GM10266 (cell line): ENCODE data around the gene PALLD.

Experiments used
- DNase-seq: peaks from one replicate; pipeline ENCODE4 v3.0.0; 2012; ENCODE audit errors: extremely low spot score
- TF ChIP-seq, protein P1 (sequence below): IDR thresholded peaks from 2 replicates; pipeline ENCODE4 v1.5.1; 2012; ENCODE audit warnings: mild to moderate bottlenecking, low read depth; ENCODE audit not compliant: control insufficient read depth, insufficient read depth; ENCODE audit errors: missing control alignments

Gene PALLD

DNA sequence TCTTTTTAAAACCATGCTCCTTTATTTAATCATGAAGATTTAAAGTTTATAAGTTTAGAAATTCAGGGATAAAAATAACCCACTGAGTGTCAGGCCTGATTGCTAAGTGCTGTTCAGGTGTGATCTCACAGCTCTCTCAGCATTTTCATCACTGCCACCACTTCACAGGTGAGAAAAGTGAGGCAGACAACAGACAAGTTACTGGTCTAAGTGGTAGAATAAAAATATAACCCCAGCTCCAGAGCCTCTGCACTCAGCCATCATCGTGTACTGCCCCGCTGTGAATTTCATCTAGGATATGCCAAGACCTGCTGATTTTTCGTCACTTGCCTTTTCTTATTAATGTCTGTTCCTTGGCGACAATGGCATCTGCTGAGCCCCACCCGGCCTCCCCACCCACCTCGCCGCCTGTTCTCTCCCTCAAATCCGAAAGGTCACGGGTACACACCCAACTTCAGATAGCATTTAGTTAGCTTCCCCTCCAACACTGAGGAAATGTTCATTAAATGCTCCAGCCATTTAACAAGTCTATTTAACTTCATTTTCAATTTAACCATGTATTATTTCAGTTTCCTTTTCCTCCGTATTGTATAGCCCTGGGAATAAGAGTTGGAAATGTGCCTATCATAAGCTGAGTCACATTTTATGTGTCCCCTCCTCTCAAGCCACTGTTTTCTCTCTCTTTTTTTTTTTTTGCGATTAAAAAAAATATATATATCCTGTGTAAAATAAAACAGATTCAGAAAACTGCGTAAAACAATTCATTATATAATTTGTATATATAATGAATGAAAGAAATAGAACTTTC is 276.7 kb downstream of the PALLD start:
- TF ChIP-seq, protein P1, sequence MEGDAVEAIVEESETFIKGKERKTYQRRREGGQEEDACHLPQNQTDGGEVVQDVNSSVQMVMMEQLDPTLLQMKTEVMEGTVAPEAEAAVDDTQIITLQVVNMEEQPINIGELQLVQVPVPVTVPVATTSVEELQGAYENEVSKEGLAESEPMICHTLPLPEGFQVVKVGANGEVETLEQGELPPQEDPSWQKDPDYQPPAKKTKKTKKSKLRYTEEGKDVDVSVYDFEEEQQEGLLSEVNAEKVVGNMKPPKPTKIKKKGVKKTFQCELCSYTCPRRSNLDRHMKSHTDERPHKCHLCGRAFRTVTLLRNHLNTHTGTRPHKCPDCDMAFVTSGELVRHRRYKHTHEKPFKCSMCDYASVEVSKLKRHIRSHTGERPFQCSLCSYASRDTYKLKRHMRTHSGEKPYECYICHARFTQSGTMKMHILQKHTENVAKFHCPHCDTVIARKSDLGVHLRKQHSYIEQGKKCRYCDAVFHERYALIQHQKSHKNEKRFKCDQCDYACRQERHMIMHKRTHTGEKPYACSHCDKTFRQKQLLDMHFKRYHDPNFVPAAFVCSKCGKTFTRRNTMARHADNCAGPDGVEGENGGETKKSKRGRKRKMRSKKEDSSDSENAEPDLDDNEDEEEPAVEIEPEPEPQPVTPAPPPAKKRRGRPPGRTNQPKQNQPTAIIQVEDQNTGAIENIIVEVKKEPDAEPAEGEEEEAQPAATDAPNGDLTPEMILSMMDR, result no peak

DNA sequence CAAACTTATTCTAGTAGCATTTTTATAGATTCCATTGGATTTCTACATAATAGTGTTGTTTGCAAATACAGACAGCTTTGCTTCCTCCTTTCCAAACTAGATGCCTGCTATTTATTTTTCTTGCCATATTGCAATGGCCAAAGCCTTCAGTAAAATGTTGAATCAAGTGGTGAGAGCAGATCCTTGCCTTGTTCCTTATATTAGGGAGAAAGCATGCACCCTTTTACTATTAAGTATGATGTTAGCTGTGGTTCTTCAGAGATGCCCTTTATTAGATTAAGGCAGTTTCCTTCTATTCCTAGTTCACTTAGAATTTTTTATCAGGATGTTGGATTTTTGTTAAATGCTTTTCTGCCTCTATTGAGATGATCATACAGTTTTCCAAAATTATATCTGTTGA is 279.5 kb downstream of the PALLD start:
- no peak for DNase-seq
- TF ChIP-seq, protein P1, result no peak

More for the DNA sequence above, 276.7 kb downstream of the PALLD start:
- no peak for DNase-seq

DNA sequence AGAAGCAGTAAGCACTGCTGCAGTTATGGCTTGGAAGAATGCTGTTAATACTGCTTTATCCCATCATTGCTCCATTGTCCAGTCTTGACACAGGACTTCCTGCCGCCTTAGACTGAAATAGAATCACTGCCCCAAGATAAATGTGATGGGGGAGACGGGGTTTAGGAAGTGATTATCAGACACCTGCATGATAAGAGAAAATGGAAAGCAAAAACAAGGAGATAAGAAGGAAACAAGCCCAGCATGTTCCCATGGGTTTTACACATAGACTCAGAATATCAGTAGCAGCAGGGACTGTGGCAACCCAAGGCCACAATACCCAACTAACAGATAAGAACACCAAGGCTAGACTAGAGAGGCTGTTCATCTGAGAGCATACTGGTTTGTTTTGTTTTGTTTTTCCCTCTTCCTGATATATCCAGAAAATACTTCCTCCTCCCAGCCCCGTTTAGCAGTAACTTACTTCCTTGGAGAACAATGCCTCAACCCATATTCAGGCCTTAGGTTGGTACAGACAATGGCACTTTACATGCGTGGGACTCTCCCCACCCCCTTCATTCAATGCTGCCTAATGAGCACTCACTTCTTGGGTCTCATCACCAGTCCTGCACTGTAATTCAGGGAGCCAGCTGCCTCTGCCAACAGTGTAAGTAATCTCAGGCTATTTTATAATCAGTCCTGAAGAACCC is 280.6 kb downstream of the PALLD start:
- TF ChIP-seq, protein P1, result no peak
- DNase-seq, result no peak

DNA sequence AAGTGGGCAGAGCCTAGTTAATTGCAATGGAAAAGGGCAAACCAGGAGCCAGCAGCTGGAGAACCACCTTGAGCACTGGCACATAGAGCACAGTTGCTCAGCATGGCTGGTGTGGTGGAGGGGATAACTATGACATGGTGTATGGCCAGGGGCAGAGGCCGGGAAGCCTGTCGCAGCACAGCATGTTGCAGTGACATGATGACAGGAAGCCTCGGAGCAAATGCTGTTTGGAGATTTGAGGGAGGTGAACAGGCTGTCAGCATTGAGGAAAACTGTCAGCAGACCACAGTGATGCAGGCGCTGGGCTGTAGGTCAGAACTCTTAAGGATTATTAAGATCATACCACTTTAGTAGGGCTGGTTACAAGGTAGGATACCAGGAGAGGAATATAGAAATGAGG is 284.5 kb downstream of the PALLD start:
- TF ChIP-seq, protein P1, result no peak
- no peak for DNase-seq

DNA sequence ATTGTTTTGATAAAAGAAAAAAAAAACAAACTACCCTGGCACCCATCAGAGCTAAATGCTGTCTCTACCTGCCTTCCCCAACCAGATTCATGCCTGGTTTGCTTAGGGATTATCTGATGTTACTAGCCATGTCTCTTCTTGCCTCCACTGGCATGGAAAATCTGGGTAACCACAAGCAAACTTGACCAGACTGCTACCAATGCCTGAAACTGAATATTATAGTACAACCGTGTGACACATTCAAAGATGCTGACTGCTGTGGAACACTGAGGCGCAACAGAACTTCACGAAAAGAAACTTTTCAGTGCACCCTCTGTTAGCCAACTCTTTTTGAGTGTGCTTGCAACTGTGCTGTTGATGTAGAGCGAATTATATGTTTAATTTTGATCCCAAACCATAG is 285.1 kb downstream of the PALLD start:
- TF ChIP-seq, protein P1, result no peak
- no peak for DNase-seq

DNA sequence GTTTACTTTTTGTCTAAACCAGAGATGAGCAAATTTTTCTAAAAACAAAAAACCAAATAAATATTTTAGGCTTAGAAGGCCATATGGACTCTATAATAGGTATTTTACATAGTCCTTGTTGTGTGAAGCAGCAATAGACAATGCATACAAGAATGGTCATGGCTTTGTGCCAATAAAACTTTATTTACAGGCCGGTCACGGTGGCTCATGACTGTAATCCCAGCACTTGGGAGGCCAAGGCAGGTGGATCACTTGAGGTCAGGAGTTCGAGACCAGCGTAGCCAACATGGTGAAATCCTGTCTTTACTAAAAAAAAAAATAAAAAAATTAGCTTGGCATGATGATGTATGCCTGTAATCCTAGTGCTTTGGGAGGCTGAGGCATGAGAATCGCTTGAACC is 285.6 kb downstream of the PALLD start:
- TF ChIP-seq, protein P1, result no peak
- DNase-seq, result no peak
